Measurements from ENCODE around the gene TBX15.

- TF ChIP-seq EZH2 (IDR thresholded peaks at IDR 0.05; ENCODE audit: borderline replicate concordance, low read depth, low read length, severe bottlenecking) (no peak), CTCF (IDR thresholded peaks at IDR 0.05; ENCODE audit: borderline replicate concordance, extremely low read depth, low read length, poor library complexity, severe bottlenecking) (no peak)
Observed at GRCh38 chr1:118846443-118846842, 141.7 kb downstream of the TBX15 start.

Data from DND-41 (cell line).